Lower leg skin (tissue), 4 donors: ENCODE data around the gene KCNV2. TPM values are rescaled to one million over a fixed set of nuclear protein-coding genes. Genes with fewer than 3 reads are reported as not detected.

ENCODE experiments used
- DNase-seq, 2 donors: peaks; one replicate each; pipeline ENCODE4 v3.0.0-alpha.2; 2019; ENCODE audit warnings: low spot score in 2 of 2
- H3K4me3 ChIP-seq: fragments of 200-600 bp; sonication (generic); 2 replicates; pipeline ENCODE4 v1.5.1; 2017; ENCODE audit warnings: mild to moderate bottlenecking, low read depth; ENCODE audit not compliant: poor library complexity, severe bottlenecking
- POLR2A ChIP-seq, 2 donors: fragments of 450-650 bp; IDR thresholded peaks; one replicate each; pipeline ENCODE4 v1.6.1; 2016 to 2017; ENCODE audit warnings: antibody characterized with exemption in 2 of 2, mild to moderate bottlenecking in 1 of 2, moderate library complexity in 1 of 2
- WGBS, 2 donors: methylation state at CpG; one replicate each; pipeline ENCODE4 v1.1.5; 2018; 5-methylcytosine and 5-hydroxymethylcytosine counted together
- intact Hi-C: fragments of 100-400 bp; cut with DNase I; formaldehyde crosslinking; loops from one replicate; pipeline ENCODE4 v1.15.0; 2023; ENCODE audit warnings: low total_unique reads
- total RNA-seq, 4 donors: library from RNA; depleted of rRNA; stranded (reverse); fragments of >200 nt; gene quantifications; one replicate each; pipeline ENCODE4 v1.1.0, GENCODE V29; 2016
- TF ChIP-seq, protein P1 (sequence below), 3 donors: fragments of 450-650 bp; IDR thresholded peaks; one replicate each; pipeline ENCODE4 v1.5.1; 2016; ENCODE audit warnings: antibody characterized with exemption in 3 of 3, mild to moderate bottlenecking in 3 of 3, moderate library complexity in 2 of 3

KCNV2 gene
- total RNA-seq, 4 donors from 2014 or later = not detected

DNA sequence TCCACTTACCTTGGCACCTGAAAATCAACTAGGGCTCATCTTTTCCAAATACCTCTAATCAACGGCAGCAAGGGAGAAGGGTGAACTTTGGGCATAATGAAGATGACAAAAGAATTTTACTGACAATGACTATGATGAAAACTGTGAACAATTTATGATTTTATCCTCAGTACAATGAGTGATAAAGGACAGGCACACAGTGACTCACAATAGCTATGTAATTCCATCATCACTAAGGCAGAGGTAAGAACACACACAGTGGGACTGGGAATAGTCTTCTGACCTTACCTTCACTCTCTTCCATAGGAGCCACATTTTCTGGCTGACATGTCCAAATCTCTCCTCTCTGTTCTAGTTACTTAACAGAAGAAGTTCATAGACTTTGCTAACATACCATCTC lies 26.1 kb upstream of the KCNV2 start:
- DNase-seq = no peak
- WGBS, 2 donors = 88 to 92% methylated on average over 1 of the region's 1 CpG
- intact Hi-C loops = no loop called here
- TF ChIP-seq, protein P1, sequence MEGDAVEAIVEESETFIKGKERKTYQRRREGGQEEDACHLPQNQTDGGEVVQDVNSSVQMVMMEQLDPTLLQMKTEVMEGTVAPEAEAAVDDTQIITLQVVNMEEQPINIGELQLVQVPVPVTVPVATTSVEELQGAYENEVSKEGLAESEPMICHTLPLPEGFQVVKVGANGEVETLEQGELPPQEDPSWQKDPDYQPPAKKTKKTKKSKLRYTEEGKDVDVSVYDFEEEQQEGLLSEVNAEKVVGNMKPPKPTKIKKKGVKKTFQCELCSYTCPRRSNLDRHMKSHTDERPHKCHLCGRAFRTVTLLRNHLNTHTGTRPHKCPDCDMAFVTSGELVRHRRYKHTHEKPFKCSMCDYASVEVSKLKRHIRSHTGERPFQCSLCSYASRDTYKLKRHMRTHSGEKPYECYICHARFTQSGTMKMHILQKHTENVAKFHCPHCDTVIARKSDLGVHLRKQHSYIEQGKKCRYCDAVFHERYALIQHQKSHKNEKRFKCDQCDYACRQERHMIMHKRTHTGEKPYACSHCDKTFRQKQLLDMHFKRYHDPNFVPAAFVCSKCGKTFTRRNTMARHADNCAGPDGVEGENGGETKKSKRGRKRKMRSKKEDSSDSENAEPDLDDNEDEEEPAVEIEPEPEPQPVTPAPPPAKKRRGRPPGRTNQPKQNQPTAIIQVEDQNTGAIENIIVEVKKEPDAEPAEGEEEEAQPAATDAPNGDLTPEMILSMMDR (IDR thresholded peaks at IDR 0.05) = no peak
- no peak for TF ChIP-seq POLR2A (IDR thresholded peaks at IDR 0.05)
- H3K4me3 ChIP-seq = no peak overlapping the region

- 51 to 60% methylated on average over 2 of the region's 2 CpGs for WGBS, 2 donors
- TF ChIP-seq POLR2A (IDR thresholded peaks at IDR 0.05) = no peak
- TF ChIP-seq, protein P1 (IDR thresholded peaks at IDR 0.05) = no peak
Observed at GRCh38 chr9:2691626-2692025, 25.7 kb upstream of the KCNV2 start.

GRCh38 chr9:2693056-2693455 lies 24.3 kb upstream of the KCNV2 start:
- TF ChIP-seq, protein P1 (IDR thresholded peaks at IDR 0.05) = no peak
- TF ChIP-seq POLR2A (IDR thresholded peaks at IDR 0.05) = no peak
- WGBS, 2 donors = 92 to 98% methylated on average over 3 of the region's 3 CpGs
- intact Hi-C loops = no loop called here
- H3K4me3 ChIP-seq = no peak overlapping the region
- DNase-seq = no peak

More at GRCh38 chr9:2691626-2692025, 25.7 kb upstream of the KCNV2 start:
- intact Hi-C loops = no loop called here
- no peak for DNase-seq
- no peak overlapping the region for H3K4me3 ChIP-seq

- WGBS, 2 donors = 90 to 93% methylated on average over 3 of the region's 3 CpGs
- no peak overlapping the region for H3K4me3 ChIP-seq
- DNase-seq = no peak
- TF ChIP-seq, protein P1 (IDR thresholded peaks at IDR 0.05) = no peak
- TF ChIP-seq POLR2A (IDR thresholded peaks at IDR 0.05) = no peak
- intact Hi-C loops = no loop called here
Observed at GRCh38 chr9:2697492-2697891, 19.8 kb upstream of the KCNV2 start.

DNA sequence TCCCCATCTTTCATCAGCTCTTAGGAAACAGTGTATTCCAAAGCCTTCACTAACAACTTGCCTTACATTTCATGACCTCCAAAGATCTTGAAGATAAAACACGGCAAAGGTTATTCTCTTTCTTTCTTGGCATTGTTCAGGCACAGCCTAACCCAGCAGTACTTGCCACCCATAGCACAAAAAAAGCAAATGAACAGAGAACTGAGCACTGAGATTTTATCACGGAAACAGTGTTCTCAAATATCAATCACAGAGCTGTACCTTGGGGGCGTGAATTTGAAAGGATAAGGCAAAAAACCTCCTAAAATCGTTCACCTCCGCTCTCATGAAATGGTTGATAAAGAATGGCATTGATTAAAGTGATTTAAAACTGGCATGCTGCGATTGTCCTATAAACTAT lies 16.9 kb upstream of the KCNV2 start:
- 62 to 69% methylated on average over 6 of the region's 6 CpGs for WGBS, 2 donors
- TF ChIP-seq, protein P1 (IDR thresholded peaks at IDR 0.05) = no peak
- no peak for TF ChIP-seq POLR2A (IDR thresholded peaks at IDR 0.05)
- intact Hi-C loops = no loop called here
- H3K4me3 ChIP-seq = no peak overlapping the region
- no peak for DNase-seq

- TF ChIP-seq POLR2A (IDR thresholded peaks at IDR 0.05) = no peak
- TF ChIP-seq, protein P1 (IDR thresholded peaks at IDR 0.05) = no peak
- DNase-seq = no peak
- no peak overlapping the region for H3K4me3 ChIP-seq
- 80 to 86% methylated on average over 10 of the region's 10 CpGs for WGBS, 2 donors
- intact Hi-C loops = no loop called here
Observed at GRCh38 chr9:2700909-2701550, 16.3 kb upstream of the KCNV2 start.
